Epithelial cell of esophagus (primary cell): ENCODE results near the gene KATNB1.

ENCODE experiments used
- DNase-seq: peaks from one replicate; pipeline ENCODE4 v3.0.0; 2010; ENCODE audit warnings: low read depth
- H3K4me3 ChIP-seq: 2 replicates; pipeline ENCODE4 v1.5.1; 2011; ENCODE audit warnings: mild to moderate bottlenecking, low read length, control low read depth
- CTCF ChIP-seq: IDR thresholded peaks from 2 replicates; pipeline ENCODE4 v1.5.1; 2011; ENCODE audit warnings: low read depth, mild to moderate bottlenecking, low read length, control low read depth, inconsistent platforms; ENCODE audit not compliant: insufficient read depth; ENCODE audit errors: missing control alignments

The KATNB1 gene

GRCh38 chr16:57701759-57702371 is 33.7 kb upstream of the KATNB1 start:
- no peak overlapping the region for H3K4me3 ChIP-seq
- no peak for TF ChIP-seq CTCF
- no peak for DNase-seq

GRCh38 chr16:57703416-57704010 is 32.1 kb upstream of the KATNB1 start:
- no peak overlapping the region for H3K4me3 ChIP-seq
- no peak for DNase-seq
- TF ChIP-seq CTCF, result no peak

- H3K4me3 ChIP-seq, result no peak overlapping the region
- no peak for TF ChIP-seq CTCF
- DNase-seq, result no peak
Measured at GRCh38 chr16:57704011-57704904, 31.3 kb upstream of the KATNB1 start.

- no peak for DNase-seq
- H3K4me3 ChIP-seq, result no peak overlapping the region
- no peak for TF ChIP-seq CTCF
Measured at GRCh38 chr16:57704905-57705852, 30.4 kb upstream of the KATNB1 start.

- H3K4me3 ChIP-seq, result no peak overlapping the region
- no peak for DNase-seq
- TF ChIP-seq CTCF, result no peak
Measured at GRCh38 chr16:57706717-57707116, 28.9 kb upstream of the KATNB1 start.

GRCh38 chr16:57707331-57707730 is 28.2 kb upstream of the KATNB1 start:
- no peak overlapping the region for H3K4me3 ChIP-seq
- TF ChIP-seq CTCF, result no peak
- DNase-seq, result no peak
